Karpas-422 (cell line): Measurements from ENCODE around the gene COQ3. TPM values are rescaled to one million over a fixed set of nuclear protein-coding genes. Genes with fewer than 3 reads are reported as not detected.

ENCODE experiments used
- DNase-seq: peaks from one replicate; pipeline ENCODE4 v3.0.0-alpha.2; 2015
- H2AFZ ChIP-seq: fragments of 200-600 bp; sonication (generic); 2 replicates; pipeline ENCODE4 v1.6.1; 2014; ENCODE audit warnings: antibody characterized with exemption, low read length, mixed read lengths
- H3K27ac ChIP-seq: fragments of 200-600 bp; sonication (generic); 2 replicates; pipeline ENCODE4 v1.5.1; 2014; ENCODE audit warnings: mild to moderate bottlenecking, low read length, moderate library complexity
- H3K27me3 ChIP-seq: fragments of 200-600 bp; sonication (generic); 2 replicates; pipeline ENCODE4 v1.6.1; 2014; ENCODE audit warnings: low read length, mixed read lengths
- H3K36me3 ChIP-seq: fragments of 200-600 bp; sonication (generic); 2 replicates; pipeline ENCODE4 v1.6.1; 2014; ENCODE audit warnings: low read length, mixed read lengths; ENCODE audit not compliant: insufficient read depth
- H3K4me1 ChIP-seq: fragments of 200-600 bp; sonication (generic); 2 replicates; pipeline ENCODE4 v1.6.1; 2014; ENCODE audit warnings: mild to moderate bottlenecking, low read length, mixed read lengths
- H3K4me2 ChIP-seq: fragments of 200-600 bp; sonication (generic); 2 replicates; pipeline ENCODE4 v1.6.1; 2014; ENCODE audit warnings: low read length, low read depth, mild to moderate bottlenecking; ENCODE audit not compliant: poor library complexity, severe bottlenecking
- H3K4me3 ChIP-seq: fragments of 200-600 bp; sonication (generic); 2 replicates; pipeline ENCODE4 v1.5.1; 2014; ENCODE audit warnings: mild to moderate bottlenecking, antibody characterized with exemption, low read length, mixed read lengths
- H3K79me2 ChIP-seq: fragments of 200-600 bp; sonication (generic); 2 replicates; pipeline ENCODE4 v1.6.1; 2014; ENCODE audit warnings: mild to moderate bottlenecking, low read length, mixed read lengths
- H3K9ac ChIP-seq: fragments of 200-600 bp; sonication (generic); 2 replicates; pipeline ENCODE4 v1.6.0; 2014; ENCODE audit warnings: low read length
- H3K9me2 ChIP-seq: fragments of 200-600 bp; sonication (generic), shearing (Covaris generic); replicated peaks from 2 replicates; pipeline ENCODE4 v1.6.0; 2014; ENCODE audit warnings: mild to moderate bottlenecking, low read length, moderate library complexity; ENCODE audit not compliant: insufficient read depth
- H3K9me3 ChIP-seq: fragments of 300-700, 200-600 bp; sonication (generic); 2 replicates; pipeline ENCODE4 v1.6.1; 2014; ENCODE audit warnings: low read length, mixed read lengths
- H4K20me1 ChIP-seq: fragments of 200-600 bp; sonication (generic); 2 replicates; pipeline ENCODE4 v1.6.1; 2014; ENCODE audit warnings: mild to moderate bottlenecking, antibody characterized with exemption, low read length, low read depth; ENCODE audit not compliant: insufficient read depth
- total RNA-seq: library from RNA; depleted of rRNA; stranded (reverse); fragments of >200 nt; shearing (Covaris generic); gene quantifications from 2 replicates; pipeline ENCODE4 v1.2.3, GENCODE V29; 2014; ENCODE audit warnings: low replicate concordance

Gene COQ3
- total RNA-seq, 1 experiment from 2014 or later, result 14.4 TPM

GRCh38 chr6:99366852-99367251 is 27.1 kb downstream of the COQ3 start:
- Histone ChIP-seq H3K9me2 (no peaks in the 10 kb centered on the region), H3K9me3 (no peaks in the 10 kb centered on the region), H3K4me2 (no peak overlapping the region), H3K27ac (no peak overlapping the region), H2AFZ (no peak overlapping the region), H4K20me1 (no peaks in the 10 kb centered on the region), H3K9ac (no peak overlapping the region), H3K27me3 (no peaks in the 10 kb centered on the region), H3K79me2 (no peaks in the 10 kb centered on the region), H3K4me1 (no peaks in the 10 kb centered on the region), H3K4me3 (no peak overlapping the region), H3K36me3 (no peaks in the 10 kb centered on the region)
- DNase-seq, result no peak

DNA sequence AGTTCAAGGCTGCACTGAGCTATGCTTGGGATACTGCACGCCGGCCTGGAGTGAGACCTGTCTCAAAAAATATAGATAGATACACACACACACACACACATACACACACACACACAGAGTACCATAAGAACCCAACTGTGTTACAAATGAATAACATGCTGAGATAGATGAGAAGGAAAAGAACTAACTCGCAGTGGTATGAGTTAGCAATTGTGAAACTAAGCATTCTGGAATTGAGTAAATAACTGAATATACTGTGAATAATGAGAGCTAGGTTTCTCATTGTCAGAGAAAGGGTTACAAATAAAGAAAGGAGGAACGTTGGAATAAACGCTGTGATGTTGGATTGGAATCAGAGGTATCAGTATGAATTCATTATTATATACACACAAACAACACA is 30.0 kb downstream of the COQ3 start:
- Histone ChIP-seq H3K79me2 (no peaks in the 10 kb centered on the region), H2AFZ (no peak overlapping the region), H3K27me3 (no peaks in the 10 kb centered on the region), H3K9me2 (no peaks in the 10 kb centered on the region), H3K4me3 (no peak overlapping the region), H3K4me2 (no peak overlapping the region), H3K36me3 (no peaks in the 10 kb centered on the region), H3K27ac (no peak overlapping the region), H3K9ac (no peak overlapping the region), H3K4me1 (no peaks in the 10 kb centered on the region), H4K20me1 (no peaks in the 10 kb centered on the region), H3K9me3 (no peaks in the 10 kb centered on the region)
- no peak for DNase-seq

GRCh38 chr6:99362678-99363268 is 31.2 kb downstream of the COQ3 start:
- no peaks in the 10 kb centered on the region for H3K27me3 ChIP-seq
- DNase-seq, result no peak
- H3K4me2 ChIP-seq, result no peak overlapping the region
- H3K9me2 ChIP-seq, result no peaks in the 10 kb centered on the region
- H3K79me2 ChIP-seq, result no peaks in the 10 kb centered on the region
- H3K4me1 ChIP-seq, result no peaks in the 10 kb centered on the region
- no peak overlapping the region for H3K4me3 ChIP-seq
- H3K9me3 ChIP-seq, result no peaks in the 10 kb centered on the region
- no peak overlapping the region for H3K27ac ChIP-seq
- H2AFZ ChIP-seq, result no peak overlapping the region
- H3K9ac ChIP-seq, result no peak overlapping the region
- no peaks in the 10 kb centered on the region for H3K36me3 ChIP-seq
- H4K20me1 ChIP-seq, result no peaks in the 10 kb centered on the region

DNA sequence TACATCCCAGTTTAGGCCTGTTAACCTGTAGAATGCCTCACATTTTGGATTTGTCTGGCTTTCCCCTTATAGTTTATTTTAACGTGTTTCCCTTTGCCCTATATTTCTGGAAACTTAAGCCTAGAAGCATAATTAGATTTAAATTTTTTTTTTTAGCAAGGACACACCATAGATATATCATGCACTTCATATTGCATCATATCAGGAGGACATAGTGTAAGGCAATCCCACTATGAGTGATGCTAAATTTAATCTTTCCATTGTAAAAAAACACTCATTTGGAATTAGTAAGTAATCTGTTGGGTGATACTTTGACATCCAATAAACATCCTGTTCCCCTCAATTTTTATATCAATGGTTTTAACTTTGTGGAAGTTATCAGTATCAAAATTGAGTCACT is 34.2 kb downstream of the COQ3 start:
- Histone ChIP-seq H2AFZ (no peak overlapping the region), H3K9me2 (no peaks in the 10 kb centered on the region), H3K27ac (no peak overlapping the region), H3K4me1 (peaks cover 3% of the 10 kb centered on the region), H3K36me3 (no peaks in the 10 kb centered on the region), H3K4me3 (no peak overlapping the region), H3K9me3 (no peaks in the 10 kb centered on the region), H3K79me2 (no peaks in the 10 kb centered on the region), H3K4me2 (no peak overlapping the region), H4K20me1 (no peaks in the 10 kb centered on the region), H3K27me3 (no peaks in the 10 kb centered on the region), H3K9ac (no peak overlapping the region)
- DNase-seq, result no peak

- Histone ChIP-seq H3K4me3 (no peak overlapping the region), H3K79me2 (no peaks in the 10 kb centered on the region), H3K9ac (no peak overlapping the region), H3K27ac (no peak overlapping the region), H3K9me2 (no peaks in the 10 kb centered on the region), H3K36me3 (no peaks in the 10 kb centered on the region), H3K4me1 (peaks cover 5% of the 10 kb centered on the region), H3K4me2 (no peak overlapping the region), H3K9me3 (no peaks in the 10 kb centered on the region), H3K27me3 (no peaks in the 10 kb centered on the region), H2AFZ (no peak overlapping the region), H4K20me1 (no peaks in the 10 kb centered on the region)
- no peak for DNase-seq
Measured at GRCh38 chr6:99356641-99357040, 37.4 kb downstream of the COQ3 start.

- no peaks in the 10 kb centered on the region for H3K36me3 ChIP-seq
- no peak overlapping the region for H3K4me2 ChIP-seq
- H3K27me3 ChIP-seq, result no peaks in the 10 kb centered on the region
- no peak overlapping the region for H3K4me3 ChIP-seq
- H2AFZ ChIP-seq, result no peak overlapping the region
- H3K4me1 ChIP-seq, result peaks cover 5% of the 10 kb centered on the region
- no peaks in the 10 kb centered on the region for H3K9me2 ChIP-seq
- H3K9me3 ChIP-seq, result no peaks in the 10 kb centered on the region
- H4K20me1 ChIP-seq, result no peaks in the 10 kb centered on the region
- no peak overlapping the region for H3K27ac ChIP-seq
- H3K9ac ChIP-seq, result no peak overlapping the region
- no peak for DNase-seq
- H3K79me2 ChIP-seq, result no peaks in the 10 kb centered on the region
Measured at GRCh38 chr6:99354983-99355382, 39.0 kb downstream of the COQ3 start.

DNA sequence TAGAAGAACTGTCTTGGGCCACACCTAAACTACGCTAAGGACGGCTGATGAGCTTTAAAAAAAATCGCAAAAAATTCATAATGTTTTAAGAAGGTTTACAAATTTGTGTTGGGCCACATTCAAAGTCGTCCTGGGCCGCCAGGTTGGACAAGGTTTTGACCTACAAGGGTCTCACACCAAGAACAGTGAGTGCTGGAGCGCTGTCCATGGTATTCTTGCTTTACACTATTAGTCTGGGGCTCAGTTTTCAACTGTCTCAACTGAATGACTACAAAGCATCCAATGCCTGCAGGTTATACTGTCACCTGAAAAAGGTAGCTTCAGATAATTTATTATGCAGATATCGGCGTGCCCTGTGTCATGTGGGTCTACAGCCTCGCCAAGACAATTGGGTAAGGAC is 40.9 kb downstream of the COQ3 start:
- Histone ChIP-seq H3K9me2 (no peaks in the 10 kb centered on the region), H3K9ac (no peak overlapping the region), H3K27me3 (no peaks in the 10 kb centered on the region), H2AFZ (no peak overlapping the region), H3K4me3 (no peak overlapping the region), H3K27ac (no peak overlapping the region), H3K4me2 (no peak overlapping the region), H3K9me3 (no peaks in the 10 kb centered on the region), H3K79me2 (no peaks in the 10 kb centered on the region), H3K36me3 (no peaks in the 10 kb centered on the region), H3K4me1 (peaks cover 5% of the 10 kb centered on the region), H4K20me1 (no peaks in the 10 kb centered on the region)
- no peak for DNase-seq

DNA sequence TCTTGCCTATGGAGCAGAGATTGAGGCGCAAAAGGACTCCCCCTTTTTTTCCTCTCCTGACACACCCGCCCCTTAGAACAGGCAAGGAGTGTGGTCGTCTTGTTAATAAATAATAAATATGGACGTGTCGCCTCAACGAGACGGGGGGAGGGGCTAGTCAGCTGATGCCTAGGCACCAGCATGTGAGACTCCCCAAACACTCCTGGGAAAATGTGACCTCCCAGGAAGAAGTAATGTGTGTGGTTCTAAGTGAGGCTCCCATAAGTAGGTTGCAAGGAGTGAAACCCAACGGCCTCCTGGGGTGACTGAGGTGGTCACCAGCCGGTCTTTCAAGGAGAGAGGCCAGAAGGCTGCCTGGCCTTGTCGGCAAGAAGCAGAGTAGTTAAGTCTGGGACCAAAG is 43.4 kb downstream of the COQ3 start:
- no peak overlapping the region for H3K4me2 ChIP-seq
- H3K27ac ChIP-seq, result no peak overlapping the region
- no peaks in the 10 kb centered on the region for H3K9me3 ChIP-seq
- no peaks in the 10 kb centered on the region for H3K36me3 ChIP-seq
- H3K27me3 ChIP-seq, result no peaks in the 10 kb centered on the region
- no peak overlapping the region for H3K4me3 ChIP-seq
- H3K4me1 ChIP-seq, result peaks cover 5% of the 10 kb centered on the region
- no peak for DNase-seq
- H3K79me2 ChIP-seq, result no peaks in the 10 kb centered on the region
- no peaks in the 10 kb centered on the region for H3K9me2 ChIP-seq
- H3K9ac ChIP-seq, result no peak overlapping the region
- H2AFZ ChIP-seq, result no peak overlapping the region
- no peaks in the 10 kb centered on the region for H4K20me1 ChIP-seq
